Measurements from ENCODE around the gene PCDHA6.
"Not testable (repeated sequence)": the region's sequence is repeated elsewhere in the genome, so short reads cannot be mapped to it uniquely, and the experiment has no call there.

Gene PCDHA6

GRCh38 chr5:140821375-140822280 is 6.1 kb upstream of the PCDHA6 start, which contains the start of gene PCDHA5:
PCDHA5 (plus strand) TSS chr5:140821613.
- DNase-seq (ENCODE audit: low read depth in 2 of 2, low spot score in 1 of 2): no peak

- DNase-seq (ENCODE audit: low read depth in 2 of 2, low spot score in 1 of 2): no peak
Observed at GRCh38 chr5:140822281-140822629, 5.5 kb upstream of the PCDHA6 start.

- DNase-seq (ENCODE audit: low read depth in 2 of 2, low spot score in 1 of 2): not testable (repeated sequence)
Observed at GRCh38 chr5:140822969-140823368, 4.8 kb upstream of the PCDHA6 start.

GRCh38 chr5:140823475-140823874 is 4.3 kb upstream of the PCDHA6 start:
- no peak for DNase-seq (ENCODE audit: low read depth in 2 of 2, low spot score in 1 of 2)

DNA sequence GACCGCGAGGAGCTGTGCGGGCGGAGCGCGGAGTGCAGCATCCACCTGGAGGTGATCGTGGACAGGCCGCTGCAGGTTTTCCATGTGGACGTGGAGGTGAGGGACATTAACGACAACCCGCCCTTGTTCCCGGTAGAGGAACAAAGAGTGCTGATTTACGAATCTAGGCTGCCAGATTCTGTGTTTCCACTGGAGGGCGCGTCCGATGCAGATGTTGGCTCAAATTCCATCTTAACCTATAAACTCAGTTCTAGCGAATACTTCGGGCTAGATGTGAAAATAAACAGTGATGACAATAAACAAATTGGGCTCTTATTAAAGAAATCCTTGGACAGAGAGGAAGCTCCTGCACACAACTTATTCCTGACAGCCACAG is 590 bp downstream of the PCDHA6 start:
- no peak for DNase-seq (ENCODE audit: low read depth in 2 of 2, low spot score in 1 of 2)

DNA sequence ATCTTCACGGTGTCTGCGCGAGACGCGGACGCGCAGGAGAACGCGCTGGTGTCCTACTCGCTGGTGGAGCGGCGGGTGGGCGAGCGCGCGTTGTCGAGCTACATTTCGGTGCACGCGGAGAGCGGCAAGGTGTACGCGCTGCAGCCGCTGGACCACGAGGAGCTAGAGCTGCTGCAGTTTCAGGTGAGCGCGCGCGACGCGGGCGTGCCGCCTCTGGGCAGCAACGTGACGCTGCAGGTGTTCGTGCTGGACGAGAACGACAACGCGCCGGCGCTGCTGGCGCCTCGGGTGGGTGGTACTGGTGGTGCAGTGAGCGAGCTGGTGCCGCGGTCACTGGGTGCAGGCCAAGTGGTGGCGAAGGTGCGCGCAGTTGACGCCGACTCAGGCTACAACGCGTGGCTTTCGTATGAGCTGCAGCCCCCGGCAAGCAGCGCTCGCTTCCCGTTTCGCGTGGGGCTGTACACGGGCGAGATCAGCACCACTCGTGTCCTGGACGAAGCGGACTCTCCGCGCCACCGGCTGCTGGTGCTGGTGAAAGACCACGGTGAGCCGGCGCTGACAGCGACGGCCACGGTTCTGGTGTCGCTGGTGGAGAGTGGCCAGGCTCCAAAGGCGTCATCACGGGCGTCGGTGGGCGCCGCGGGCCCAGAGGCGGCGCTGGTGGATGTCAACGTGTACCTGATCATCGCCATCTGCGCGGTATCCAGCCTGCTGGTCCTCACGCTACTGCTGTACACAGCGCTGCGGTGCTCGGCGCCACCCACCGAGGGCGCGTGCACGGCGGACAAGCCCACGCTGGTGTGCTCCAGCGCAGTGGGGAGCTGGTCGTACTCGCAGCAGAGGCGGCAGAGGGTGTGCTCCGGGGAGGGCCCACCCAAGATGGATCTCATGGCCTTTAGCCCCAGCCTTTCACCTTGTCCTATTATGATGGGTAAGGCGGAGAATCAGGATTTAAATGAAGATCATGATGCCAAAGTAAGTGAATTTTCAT is 2.0 kb downstream of the PCDHA6 start:
- not testable (repeated sequence) for DNase-seq (ENCODE audit: low read depth in 2 of 2, low spot score in 1 of 2)

- no peak for DNase-seq (ENCODE audit: low read depth in 2 of 2, low spot score in 1 of 2)
Observed at GRCh38 chr5:140833993-140834392, 6.2 kb downstream of the PCDHA6 start, which contains the start of gene PCDHA7. PCDHA7 (plus strand) TSS chr5:140834269; CDS start chr5:140834384, 115 bp downstream.

DNA sequence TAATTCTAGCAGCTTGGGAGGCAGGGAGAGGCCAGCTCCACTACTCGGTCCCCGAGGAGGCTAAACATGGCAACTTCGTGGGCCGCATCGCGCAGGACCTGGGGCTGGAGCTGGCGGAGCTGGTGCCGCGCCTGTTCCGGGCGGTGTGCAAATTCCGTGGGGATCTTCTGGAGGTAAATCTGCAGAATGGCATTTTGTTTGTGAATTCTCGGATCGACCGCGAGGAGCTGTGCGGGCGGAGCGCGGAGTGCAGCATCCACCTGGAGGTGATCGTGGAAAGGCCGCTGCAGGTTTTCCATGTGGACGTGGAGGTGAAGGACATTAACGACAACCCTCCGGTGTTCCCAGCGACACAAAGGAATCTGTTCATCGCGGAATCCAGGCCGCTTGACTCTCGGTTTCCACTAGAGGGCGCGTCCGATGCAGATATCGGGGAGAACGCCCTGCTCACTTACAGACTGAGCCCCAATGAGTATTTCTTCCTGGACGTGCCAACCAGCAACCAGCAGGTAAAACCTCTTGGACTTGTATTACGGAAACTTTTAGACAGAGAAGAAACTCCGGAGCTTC is 6.8 kb downstream of the PCDHA6 start:
- DNase-seq (ENCODE audit: low read depth in 2 of 2, low spot score in 1 of 2): not testable (repeated sequence)

- no peak for DNase-seq (ENCODE audit: low read depth in 2 of 2, low spot score in 1 of 2)
Observed at GRCh38 chr5:140835622-140836510, 8.1 kb downstream of the PCDHA6 start.

- DNase-seq (ENCODE audit: low read depth in 2 of 2, low spot score in 1 of 2): no peak
Observed at GRCh38 chr5:140840978-140841962, 13.5 kb downstream of the PCDHA6 start, which contains the start of gene PCDHA8. PCDHA8 (plus strand) TSS chr5:140841187; CDS start chr5:140841322, 135 bp downstream.

- DNase-seq (ENCODE audit: low read depth in 2 of 2, low spot score in 1 of 2): no peak
Observed at GRCh38 chr5:140842798-140843733, 15.3 kb downstream of the PCDHA6 start.

GRCh38 chr5:140848139-140849102 is 20.7 kb downstream of the PCDHA6 start, which contains the start of gene PCDHA9:
PCDHA9 (plus strand) TSS chr5:140848382; CDS start chr5:140848496, 114 bp downstream.
- not testable (repeated sequence) for DNase-seq (ENCODE audit: low read depth in 2 of 2, low spot score in 1 of 2)

DNA sequence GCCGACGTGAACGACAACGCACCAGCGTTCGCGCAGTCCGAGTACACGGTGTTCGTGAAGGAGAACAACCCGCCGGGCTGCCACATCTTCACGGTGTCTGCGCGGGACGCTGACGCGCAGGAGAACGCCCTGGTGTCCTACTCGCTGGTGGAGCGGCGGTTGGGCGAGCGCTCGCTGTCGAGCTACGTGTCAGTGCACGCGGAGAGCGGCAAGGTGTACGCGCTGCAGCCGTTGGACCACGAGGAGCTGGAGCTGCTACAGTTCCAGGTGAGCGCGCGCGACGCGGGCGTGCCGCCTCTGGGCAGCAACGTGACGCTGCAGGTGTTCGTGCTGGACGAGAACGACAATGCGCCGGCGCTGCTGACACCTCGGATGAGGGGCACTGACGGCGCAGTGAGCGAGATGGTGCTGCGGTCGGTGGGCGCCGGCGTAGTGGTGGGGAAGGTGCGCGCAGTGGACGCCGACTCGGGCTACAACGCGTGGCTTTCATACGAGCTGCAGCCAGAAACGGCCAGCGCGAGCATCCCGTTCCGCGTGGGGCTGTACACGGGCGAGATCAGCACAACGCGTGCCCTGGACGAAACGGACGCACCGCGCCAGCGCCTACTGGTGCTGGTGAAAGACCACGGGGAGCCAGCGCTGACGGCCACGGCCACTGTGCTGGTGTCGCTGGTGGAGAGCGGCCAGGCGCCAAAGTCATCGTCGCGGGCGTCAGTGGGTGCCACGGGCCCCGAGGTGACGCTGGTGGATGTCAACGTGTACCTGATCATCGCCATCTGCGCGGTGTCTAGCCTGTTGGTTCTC is 22.3 kb downstream of the PCDHA6 start:
- DNase-seq (ENCODE audit: low read depth in 2 of 2, low spot score in 1 of 2): not testable (repeated sequence)

DNA sequence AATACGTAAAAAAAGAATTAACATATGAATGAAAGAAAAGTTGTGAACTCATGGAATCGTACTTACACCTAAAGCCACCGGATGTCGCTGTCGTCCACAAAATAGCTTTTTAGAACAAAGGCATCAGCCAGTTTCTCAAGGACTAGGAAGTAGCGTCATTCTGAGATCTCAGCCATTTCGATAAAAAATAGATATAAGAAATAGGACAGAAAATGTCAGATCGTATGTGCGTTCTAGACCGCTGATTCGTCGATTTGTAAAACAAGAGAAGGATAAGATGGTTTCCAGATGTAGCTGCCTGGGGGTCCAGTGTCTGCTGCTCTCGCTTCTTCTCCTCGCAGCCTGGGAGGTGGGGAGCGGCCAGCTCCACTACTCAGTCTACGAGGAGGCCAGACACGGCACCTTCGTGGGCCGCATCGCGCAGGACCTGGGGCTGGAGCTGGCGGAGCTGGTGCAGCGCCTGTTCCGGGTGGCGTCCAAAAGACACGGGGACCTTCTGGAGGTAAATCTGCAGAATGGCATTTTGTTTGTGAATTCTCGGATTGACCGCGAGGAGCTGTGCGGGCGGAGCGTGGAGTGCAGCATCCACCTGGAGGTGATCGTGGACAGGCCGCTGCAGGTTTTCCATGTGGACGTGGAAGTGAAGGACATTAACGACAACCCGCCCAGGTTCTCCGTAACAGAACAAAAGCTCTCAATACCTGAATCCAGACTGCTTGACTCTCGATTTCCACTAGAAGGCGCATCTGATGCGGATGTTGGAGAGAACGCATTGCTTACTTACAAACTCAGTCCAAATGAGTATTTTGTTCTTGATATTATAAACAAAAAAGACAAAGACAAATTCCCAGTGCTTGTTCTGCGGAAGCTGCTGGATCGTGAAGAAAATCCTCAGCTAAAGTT is 28.3 kb downstream of the PCDHA6 start, which contains the start of gene PCDHA10:
TSS of gene PCDHA10 (plus strand) at position 126 of the 903 bp plus-strand sequence. CDS start at position 278, 152 bp downstream.
- no peak for DNase-seq (ENCODE audit: low read depth in 2 of 2, low spot score in 1 of 2)

All from stimulated activated CD8-positive, alpha-beta memory T cell treated with anti-CD3 and anti-CD28 coated beads, Interleukin-4, amount 100 ng/mL, for 1 hour (primary cell).